NK-92 treated with Interleukin-12 subunit alpha and Interleukin-12 subunit beta, amount 100 ng/mL, for 24 hours (cell line): ENCODE data around the gene ICAM5.
A peak's percentile ranks its signal among the peaks of the same experiment; 100 is the strongest.
"Not testable (repeated sequence)": the region's sequence is repeated elsewhere in the genome, so short reads cannot be mapped to it uniquely, and the experiment has no call there.

ENCODE experiments used
- DNase-seq: peaks from one replicate; lab custom pipeline; 2025; lab: John Stamatoyannopoulos, UW

ICAM5 gene

DNA sequence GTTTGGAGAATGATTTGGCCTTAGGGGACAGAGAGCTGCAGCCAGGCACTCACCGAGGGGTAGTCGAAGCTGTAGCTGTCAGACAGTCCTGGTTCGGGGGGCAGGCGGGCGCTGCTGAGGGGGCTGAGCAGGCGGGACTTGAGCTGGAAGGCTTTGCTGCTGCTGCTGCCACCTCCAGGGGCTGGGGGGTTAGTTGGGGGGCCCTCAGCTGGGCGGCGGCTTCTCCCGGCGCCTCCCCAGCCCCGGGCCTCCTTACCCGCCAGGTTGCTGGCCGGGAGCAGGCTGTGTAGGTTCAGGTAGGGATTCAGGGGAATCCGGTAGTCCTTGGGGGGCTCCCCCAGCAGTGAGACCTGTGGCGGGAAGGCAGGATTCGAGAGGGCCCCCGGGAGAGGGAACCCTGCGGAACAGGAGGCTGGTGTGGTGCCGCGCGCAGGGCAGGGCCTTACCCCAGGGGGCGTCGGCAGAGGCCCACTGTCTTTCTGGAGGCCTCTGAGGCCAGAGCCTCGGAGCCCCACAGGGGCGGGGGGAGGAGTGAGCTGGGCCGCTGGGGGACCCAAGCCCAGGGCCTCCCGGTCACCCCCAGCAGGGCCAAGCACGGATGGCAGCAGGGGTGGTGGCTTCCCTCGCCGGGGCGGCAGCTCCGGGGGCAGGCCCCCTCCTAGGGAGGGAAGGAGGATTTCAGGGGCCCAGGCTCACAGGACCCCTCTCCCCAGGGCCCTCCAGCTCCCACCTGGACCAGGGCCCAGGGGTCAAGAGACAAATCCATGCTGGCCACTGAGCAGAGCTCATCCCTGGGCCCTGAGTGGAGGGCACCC is 31.1 kb downstream of the ICAM5 start:
- DNase-seq, result no peak

GRCh38 chr19:10321417-10321797 is 31.7 kb downstream of the ICAM5 start:
- no peak for DNase-seq

DNA sequence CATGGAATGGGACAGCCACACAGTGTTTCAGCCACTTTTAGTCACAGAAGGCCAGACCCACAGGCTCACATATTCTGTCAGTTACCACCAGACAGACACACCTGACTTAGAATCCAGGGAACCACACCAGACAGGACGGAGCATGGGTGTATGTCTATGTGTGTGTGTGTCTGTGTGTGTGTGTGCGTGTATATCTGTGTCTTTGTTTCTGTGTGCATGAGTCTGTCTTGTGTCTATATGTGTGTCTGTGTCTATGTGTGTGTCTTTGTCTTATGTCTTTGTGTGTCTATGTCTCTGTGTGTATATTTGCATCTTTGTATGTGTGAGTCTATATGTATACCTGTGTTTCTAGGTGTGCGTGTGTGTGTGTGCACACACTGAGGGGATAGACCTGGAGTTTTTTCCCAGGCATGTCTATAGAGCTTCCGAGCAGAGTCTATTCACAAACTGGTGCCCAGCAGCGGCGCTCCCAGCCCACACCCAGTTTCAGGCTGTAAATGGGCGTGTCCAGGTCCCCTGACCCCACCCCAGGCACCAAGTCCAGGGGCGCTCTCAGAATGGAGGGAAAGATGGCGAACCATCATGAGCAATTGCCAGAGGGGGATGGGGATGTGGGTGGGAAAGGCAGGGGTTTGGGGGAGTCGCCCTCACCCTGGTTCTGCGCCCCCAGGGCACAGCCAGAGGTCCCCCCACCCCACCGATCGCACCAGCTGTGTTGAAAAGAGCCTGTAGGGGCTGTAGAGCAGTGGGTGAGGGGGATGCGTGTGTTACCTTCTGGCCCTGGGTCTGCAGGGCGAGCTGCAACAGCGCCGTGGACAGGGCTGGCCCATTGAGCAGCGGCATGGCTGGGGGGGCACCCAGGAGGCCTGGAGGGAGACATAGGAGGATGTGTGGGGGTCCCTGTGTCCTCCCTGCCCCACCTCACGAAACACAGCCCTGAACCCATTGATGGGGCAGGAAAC is 32.4 kb downstream of the ICAM5 start:
- no peak for DNase-seq

DNA sequence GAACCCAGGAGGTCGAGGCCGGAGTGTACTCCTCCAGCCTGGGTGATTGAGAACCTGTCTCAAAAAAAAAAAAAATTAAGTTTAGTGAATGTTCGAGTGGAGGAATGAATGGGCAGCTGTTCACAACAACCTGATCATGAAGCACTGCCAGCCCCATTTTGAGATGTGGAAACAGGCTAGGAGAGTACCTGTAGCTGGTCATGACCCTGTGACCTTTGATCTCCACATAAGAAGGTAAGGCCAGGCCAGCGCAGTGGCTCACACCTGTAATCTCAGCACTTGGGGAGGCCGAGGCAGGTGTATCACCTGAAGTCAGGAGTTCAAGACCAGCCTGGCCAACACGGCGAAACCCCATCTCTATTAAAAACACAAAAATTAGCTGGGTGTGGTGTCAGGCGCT is 36.0 kb downstream of the ICAM5 start:
- DNase-seq, result no peak

DNA sequence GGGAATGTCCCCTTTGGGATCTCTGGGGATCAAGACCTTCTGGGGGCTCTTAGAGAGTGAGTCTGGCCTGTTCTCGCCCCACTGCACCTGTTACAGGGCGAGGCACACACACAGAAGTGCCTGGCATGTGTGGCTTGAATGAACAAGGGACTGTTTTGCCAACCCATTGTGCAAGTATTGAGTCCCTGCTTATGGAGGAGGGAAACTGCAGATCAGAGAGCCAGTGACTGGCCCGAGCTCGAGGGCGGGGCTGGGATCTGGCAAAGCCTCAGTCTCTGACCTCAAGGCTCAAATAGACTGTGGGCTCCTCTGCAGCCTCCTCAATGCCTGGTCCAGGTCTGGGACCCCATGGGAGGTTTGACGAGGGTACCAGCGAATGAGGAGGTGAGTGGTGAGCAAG is 38.0 kb downstream of the ICAM5 start:
- no peak for DNase-seq

DNA sequence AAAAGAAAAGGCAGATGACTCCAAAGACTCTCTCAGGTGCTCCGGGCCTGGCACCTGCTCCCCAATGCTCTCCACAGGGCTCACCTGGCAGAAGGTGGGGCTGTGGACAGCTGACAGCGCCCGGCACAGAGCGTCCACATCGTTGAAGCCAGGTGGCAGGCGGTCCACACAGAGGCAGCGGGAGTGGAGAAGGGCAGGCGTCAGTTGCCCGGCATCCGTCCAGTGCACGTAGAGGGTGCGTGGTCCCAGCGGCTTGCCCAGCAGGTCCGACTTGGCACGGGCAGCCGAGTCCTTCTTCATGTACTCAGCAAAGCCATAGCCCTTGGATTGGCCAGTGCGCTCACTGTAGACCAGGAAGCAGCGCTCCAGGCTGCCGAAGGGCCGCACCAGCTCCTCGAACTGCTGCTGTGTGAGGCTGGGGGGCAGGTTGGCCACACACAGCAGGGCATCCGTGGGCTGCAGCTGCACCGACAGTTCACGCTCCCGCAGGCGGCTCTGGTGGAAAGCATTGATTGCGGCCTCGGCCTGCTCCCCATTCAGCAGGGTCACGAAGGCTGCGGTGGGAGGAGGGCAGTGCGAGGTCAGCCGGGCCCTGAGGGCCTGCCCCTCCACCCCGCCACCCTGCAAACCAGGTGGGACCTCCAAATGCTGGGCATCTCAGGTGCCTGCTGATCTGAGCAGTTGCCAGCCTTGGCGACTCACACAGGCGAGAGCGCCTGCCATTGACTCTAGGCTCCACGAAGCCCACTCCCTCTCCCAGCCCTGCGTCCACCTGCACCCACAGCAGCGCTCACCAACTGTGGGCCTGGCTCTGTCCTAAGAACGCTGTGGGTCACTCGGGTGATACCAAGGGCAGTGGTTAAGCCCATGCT is 39.0 kb downstream of the ICAM5 start:
- DNase-seq, result no peak

DNA sequence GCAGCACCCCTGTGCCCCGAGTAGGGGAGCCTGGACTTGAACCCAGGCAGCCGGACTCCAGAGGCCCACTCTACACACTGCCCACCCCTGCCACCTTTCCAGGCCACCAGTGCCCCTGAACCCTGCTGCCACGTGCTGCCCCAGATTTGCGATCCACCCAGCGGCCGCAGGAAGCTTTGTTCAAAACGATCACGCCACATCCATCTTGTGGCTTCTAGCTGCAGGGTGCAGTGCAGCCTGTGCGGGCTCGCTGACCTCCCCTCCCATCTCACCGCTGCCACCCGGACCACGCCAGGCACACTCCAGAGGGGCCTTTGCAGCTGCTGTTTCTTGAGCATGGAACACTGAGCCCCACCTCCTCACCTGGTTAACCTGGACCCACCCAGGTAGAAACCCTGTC is 39.8 kb downstream of the ICAM5 start:
- DNase-seq, result no peak

- no peak for DNase-seq
These were observed 42.6 kb downstream of the ICAM5 start for GRCh38 chr19:10332158-10332964.

DNA sequence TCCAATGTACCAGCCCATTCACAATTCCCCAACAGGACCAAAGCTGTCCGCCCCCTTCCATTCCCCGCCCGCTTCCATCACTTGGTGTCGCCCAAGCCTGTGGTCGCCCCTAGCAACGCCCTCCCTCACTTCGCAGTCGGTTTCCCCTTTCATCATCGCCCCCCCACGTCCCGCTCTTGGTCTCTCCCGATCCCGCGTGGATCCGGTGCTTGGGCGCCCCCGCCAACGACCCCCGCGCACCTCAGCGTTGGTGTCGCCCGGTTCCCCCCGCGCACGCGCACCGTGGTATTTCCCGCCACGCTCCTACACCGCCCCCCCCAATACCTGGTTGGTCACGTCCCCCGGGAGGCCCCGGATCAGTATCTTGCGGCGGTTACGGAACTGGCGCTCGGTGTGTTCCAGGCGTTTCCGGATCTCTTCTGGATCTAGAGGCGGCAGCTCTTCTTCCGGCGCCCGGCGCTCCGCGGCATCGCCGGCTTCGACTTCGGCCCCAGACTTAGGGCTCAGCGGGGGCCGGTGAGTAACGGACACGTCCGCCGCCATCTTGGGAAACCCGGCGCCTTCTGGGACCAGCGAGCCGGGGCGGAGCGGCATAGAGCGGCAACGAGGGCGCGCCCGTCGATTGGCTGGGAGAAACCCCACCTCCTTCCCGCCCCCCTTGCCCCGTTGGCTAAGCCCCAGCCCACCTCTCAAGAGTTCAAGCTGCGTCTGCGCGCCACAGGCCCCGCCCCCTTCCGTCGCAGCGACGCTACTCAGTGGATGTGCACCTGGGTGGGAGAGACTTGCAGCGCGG is 43.4 kb downstream of the ICAM5 start, which contains the start of gene RAVER1:
TSS of gene RAVER1 (minus strand) at position 565 of the 793 bp plus-strand sequence. CDS start at position 543, 22 bp downstream.
- peak; percentile 98 for DNase-seq

DNA sequence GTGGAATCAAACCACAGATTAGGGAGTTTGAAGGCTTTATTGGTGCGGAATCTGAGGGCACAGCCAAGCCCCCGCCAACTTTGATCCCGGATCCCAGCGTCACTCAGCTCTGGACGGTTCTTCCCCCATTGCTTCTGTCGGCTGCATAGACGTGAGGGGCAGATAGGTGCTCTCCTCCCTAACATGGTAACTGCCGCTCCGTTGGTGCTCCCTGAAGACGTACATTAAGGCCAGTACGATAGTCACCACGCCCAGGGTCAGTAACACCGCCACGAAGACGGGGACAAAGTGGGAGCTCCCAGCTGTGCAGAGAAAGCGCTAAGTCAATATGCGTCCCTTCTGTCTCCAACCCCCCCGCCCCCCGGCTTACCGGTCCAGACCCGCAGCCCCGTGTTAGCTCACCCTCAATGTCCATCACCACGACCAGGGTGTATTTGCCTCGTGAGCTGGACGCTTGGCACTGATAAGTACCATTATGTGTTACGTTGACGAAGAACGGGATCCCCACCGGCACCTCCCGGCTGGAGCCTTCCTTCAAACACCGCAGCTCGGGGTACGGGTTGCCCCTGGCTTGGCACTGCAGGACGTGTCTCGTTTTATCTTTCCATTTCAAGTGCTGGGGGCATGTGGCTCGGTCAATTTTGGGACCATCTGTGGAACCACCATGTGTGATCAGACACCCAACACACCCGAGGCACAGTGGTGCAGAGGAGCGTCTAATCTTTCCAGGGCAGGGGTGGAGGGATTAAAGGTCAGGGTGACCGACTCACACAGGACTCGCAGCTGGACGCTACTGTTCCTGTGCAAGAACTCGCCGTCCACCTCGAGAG is 44.2 kb downstream of the ICAM5 start:
- DNase-seq, result no peak

DNA sequence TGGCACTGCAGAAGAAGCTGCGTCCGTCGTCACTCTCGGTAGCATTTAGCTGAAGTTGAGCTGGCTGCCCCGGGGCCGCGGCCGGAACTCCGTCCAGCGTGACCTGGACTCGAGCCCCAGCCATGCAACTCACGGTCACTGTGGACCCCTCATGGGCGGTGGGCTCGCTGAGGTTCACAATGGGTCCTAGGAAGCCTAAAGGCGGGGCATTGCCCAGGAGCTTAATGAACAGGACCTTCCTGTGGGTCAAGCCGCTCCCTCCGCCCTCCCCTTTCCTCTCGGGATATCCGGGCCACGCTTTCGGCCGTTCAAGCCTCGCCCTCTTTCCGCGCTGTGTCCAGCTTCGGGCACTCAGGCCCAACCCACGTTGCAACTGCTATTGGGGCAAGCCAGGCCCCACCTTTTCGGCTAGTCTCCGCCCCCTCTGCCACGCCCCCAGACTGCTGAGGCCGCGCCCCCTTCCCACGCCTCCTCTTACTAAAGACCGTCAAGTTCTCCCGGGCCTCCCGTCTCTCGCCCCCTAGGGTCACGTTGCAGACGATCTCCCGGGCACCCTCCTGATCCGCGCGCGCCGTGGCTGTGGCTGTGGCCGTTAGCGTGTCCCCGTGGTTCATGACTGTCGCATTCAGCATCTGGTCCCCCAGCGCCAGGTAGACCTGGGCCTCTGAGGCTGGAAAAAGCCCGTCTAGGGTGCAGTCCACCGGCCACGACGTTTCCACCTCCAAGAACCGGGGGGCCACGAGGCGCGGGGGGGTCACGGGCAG is 45.0 kb downstream of the ICAM5 start:
- no peak for DNase-seq

DNA sequence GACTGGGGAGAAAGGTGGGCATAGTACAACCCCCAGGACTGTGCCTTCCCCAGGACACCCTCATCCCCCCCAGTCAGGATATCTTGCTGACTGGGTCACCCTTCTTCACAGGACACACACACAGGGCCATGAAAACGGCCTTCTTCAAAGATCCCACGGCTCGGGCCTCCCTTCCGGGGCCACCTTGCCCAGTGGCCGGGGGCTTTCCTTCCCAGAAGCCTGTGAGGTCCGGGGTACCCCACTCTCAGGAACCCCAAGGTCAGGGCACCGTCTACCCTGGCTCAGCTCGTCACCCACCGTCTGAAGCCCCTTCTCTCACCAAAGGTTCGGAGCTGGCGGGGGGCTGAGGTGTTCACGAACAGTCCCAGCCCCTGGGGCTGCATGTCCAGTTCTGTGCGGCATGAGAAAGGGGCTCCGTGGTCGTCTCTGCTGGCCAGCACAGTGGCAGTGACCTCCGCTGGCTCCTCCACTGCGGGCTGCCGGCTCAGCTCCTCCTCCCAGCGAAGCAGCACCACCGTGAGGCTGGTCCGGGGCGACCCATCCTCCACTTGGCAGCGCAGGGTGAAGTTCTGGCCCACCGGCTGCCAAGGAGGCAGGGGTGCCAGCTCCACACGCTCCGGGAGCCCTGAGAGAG is 45.7 kb downstream of the ICAM5 start:
- DNase-seq, result no peak

GRCh38 chr19:10336725-10337124 is 47.0 kb downstream of the ICAM5 start:
- DNase-seq, result not testable (repeated sequence)

DNA sequence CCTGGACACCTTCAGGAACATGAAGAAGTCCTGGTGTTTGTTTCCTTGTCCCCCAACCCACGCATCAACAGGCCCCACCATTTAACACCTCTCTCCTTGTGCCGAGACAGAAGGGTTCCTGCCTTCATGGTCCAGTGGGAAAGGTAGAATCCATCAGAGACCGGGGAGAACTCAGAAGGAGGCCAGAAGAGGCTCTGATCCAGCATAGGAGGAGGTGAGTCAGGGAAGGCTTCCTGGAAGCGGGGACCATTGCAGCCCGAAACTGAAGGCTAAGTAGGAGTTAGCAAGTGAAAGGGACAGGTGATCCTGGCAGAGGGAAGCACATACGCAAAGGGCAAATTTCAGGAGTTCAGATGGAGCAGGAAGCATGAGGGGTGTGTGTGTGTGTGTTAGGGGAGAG is 49.2 kb downstream of the ICAM5 start:
- no peak for DNase-seq

DNA sequence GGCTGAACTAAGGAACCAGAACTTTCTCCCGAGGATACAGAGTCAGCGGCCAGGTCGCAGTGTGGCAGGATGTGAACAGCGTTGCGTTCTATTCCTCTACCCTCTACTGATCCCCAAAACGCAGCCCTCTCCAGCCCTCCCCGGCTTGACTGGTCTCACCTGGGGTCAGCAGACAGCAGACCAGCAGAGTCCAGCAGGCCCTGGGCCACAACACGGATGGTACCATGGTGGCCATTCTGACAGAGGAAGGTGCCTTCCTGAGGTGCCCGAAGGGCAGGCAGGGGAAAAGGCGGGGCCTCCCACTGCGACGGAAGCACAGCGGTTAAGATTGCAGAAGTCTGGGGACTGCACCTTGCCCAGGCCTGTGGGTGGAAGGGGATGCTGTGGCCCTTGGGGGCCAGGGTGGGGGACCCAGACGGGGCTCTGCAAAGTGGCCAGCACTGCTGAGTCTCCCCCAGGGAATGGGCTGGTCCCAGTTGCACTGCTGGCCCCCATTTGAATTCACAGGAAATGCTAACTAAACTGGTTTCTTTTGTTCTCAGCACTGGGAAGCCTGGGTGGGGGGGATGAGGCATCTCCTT is 49.7 kb downstream of the ICAM5 start, which contains the start of gene ICAM3:
TSS of gene ICAM3 (minus strand) at position 245 of the 581 bp plus-strand sequence. CDS start at position 235, 10 bp downstream.
- no peak for DNase-seq

DNA sequence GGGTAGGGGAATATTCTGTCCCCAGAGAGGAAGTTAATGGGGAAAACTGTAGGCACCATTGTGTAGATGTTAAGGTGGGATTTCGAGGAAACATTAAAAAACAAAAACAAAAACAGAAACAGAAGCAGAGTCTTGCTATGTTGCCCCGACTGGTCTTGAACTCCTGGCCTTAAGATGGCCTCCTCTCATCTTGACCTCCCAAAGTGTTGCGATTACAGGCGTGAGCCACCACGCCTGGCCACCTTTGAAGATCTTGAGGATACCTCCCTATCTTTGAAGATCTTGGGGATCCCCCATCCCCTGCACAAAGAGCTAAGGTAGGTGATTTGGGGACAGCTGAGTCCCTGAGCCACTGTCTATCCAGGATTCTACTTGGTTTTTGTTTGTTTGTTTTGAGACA is 50.2 kb downstream of the ICAM5 start:
- no peak for DNase-seq

- DNase-seq, result no peak
These were observed 53.7 kb downstream of the ICAM5 start for GRCh38 chr19:10343495-10343894.

- no peak for DNase-seq
These were observed 55.0 kb downstream of the ICAM5 start for GRCh38 chr19:10344780-10345179.
